ENCODE results near the gene DNM3. TPM values are rescaled to one million over a fixed set of nuclear protein-coding genes. Genes with fewer than 3 reads are reported as not detected.

Gene DNM3
- total and polyA plus RNA-seq, 2 of the 8 experiments (the other 6 are each of a cell fraction or from before 2014, with no cell fraction given), result 2.0 to 8.5 TPM

DNA sequence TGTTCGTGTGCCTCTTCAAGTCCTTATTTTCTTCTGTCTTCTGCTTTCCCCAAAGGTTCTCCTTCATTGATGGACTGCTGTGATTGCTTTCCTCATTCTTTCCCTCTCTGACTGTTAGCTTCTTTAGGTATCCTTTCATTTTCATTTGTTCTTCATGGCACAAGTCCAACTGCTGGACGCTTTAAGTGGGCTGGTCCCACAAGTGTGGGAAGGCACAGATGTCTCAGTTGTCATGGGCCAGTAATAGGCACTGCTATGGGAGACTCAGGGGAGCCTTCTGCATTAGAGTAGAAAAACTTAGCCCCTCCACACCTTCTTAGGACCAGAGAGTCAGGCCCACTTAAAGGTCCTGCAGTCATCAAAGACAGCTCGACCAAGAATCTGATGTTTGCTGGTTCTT, 456.8 kb downstream of the DNM3 start (continued):
- TF ChIP-seq GABPA (IDR thresholded peaks at IDR 0.05; ENCODE audit: borderline replicate concordance, insufficient read depth, low read length), result no peak
- TF ChIP-seq ASH2L (IDR thresholded peaks at IDR 0.05; ENCODE audit: low read length), result no peak
- TF ChIP-seq NANOG (IDR thresholded peaks at IDR 0.05; ENCODE audit: insufficient read depth, low read depth, low read length, poor library complexity, severe bottlenecking), result no peak
- no peak for TF ChIP-seq POLR2AphosphoS5 (IDR thresholded peaks at IDR 0.05; ENCODE audit: low read depth, low read length)

Data from H1 (cell line).